NCI-H1105 treated with DMSO at 0.1 percent for 48 hours (cell line): ENCODE results near the gene VPS37D.
"Not testable (repeated sequence)": the region's sequence is repeated elsewhere in the genome, so short reads cannot be mapped to it uniquely, and the experiment has no call there.

Experiments used
- DNase-seq: peaks from one replicate; lab custom pipeline; 2025; lab: John Stamatoyannopoulos, UW

Gene VPS37D, protein sequence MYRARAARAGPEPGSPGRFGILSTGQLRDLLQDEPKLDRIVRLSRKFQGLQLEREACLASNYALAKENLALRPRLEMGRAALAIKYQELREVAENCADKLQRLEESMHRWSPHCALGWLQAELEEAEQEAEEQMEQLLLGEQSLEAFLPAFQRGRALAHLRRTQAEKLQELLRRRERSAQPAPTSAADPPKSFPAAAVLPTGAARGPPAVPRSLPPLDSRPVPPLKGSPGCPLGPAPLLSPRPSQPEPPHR

GRCh38 chr7:73667344-73668102 lies at the start of gene VPS37D:
Gene VPS37D (plus strand): TSS chr7:73667831. CDS start chr7:73667959, 128 bp downstream.
- DNase-seq: peak; percentile 70

DNA sequence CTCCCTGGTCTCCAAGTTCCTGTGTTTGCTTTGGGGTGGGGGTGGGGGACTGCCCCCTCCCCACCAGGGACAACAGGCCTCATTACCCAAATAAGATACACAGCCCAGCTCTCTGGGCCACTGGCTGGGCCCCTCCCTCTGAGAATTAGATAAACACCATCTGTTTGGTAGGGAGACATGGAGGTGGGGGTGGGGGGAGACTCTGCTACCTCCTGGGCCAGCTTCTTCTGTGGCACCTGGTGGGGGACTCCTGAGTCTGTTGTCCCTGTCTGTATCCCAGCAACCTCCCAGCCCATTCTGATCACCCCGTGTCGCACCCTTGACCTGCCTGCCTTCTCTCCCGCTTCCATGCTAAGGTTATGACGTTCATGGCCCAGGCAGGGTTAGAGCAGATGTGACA lies 49.1 kb upstream of the VPS37D start:
- DNase-seq: no peak

- not testable (repeated sequence) for DNase-seq
Measured at GRCh38 chr7:73619394-73619793, 48.2 kb upstream of the VPS37D start.

DNA sequence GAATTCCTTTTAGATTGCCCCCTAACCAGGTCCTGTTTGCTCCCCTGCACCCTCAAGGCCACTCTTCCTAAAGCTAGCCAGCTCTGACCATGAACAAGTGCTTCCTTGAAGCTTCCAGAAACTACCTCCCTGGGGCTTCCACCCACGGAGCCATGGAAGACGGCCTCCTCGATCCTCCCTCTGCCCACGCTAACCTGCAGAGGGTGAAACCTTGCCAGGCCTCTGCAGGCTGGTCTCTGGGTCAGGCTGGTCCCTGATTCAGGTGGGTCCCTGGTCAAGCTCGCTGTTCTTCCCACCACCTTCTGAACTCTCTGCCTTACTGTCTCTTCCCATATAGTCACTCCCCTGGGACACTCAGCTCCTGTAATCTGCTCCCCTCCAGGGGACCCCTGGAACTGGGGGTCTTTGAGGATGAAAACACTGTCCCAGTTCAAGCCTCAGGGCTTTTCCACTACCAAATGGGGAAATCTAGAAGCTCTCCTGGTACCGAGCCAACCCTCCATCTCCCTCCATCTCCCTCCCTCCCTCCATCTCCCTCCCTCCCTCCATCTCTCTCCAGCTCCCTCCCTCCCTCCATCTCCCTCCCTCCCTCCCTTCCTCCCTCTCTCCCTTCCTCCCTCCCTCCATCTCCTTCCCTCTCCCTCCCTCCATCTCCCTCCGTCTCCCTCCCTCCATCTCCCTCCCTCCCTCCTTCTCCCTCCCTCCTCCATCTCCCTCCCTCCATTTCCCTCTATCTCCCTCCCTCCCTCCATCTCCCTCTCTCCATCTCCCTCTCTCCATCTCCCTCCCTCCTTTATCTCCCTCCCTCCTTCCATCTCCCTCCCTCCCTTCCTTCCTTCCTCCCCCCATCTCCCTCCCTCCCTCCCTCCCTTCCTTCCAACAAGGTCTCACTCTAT lies 46.2 kb upstream of the VPS37D start:
- DNase-seq: no peak

DNA sequence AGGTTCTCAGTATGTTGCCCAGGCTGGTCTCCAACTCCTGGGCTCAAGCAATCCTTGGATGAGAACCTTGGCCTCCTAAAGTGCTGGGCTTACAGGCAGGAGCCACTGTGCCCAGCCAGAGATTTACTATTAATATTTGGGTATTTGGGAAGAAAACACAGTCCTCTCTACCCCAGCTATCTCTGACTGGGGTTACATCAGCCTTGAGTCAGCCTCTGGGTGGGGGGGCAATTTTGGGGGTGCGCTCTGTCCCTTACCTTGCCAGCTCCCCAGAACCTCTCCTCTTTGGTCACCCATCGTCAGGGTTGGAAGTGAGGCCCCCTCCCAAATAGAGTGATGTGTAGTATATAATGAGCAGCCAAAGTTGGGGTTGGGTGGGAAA lies 45.1 kb upstream of the VPS37D start:
- DNase-seq: no peak

DNA sequence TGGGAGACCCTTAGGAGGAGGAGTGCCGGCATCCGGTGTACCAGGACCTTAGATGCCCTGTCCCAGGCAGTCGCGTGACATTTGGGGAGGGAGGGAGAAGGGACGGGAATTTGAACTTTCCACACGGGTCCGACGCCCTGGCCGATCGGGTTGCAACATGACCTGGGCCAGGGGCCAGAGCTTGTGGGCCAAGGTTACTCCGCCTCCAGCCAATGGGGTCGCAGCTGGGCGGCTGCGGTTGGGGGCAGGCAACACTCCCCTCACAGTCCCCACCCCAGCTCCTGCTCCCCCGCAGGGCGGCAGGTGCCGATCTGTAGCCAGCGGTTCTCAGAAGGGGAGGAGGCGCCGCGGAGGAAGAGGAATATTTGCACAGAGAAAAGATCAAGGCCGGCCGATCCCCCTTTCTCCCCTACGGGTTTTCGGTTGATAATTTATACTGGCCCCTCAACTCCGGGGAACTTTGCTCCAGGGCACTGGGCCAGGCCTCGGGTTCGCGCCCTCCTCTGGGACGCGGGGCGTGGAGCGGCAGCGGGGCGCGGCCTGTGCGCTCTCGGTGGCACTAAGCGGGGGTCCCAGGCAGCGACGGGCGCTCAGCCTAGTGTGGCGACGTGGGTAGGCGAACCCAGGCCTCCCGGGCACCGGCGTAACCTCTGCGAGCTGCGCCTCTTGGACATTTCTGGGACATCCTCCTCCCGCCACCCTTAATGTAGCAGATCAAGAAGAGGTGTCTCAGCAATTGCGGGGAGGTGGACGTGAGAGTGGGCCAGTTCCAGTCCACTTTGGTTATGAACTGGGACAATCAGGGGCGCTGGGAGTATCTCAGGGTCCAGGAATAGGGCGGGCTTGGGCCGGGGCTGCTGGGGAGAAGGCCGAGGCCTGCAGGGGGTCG lies 44.5 kb upstream of the VPS37D start:
- DNase-seq: peak; percentile 40

DNA sequence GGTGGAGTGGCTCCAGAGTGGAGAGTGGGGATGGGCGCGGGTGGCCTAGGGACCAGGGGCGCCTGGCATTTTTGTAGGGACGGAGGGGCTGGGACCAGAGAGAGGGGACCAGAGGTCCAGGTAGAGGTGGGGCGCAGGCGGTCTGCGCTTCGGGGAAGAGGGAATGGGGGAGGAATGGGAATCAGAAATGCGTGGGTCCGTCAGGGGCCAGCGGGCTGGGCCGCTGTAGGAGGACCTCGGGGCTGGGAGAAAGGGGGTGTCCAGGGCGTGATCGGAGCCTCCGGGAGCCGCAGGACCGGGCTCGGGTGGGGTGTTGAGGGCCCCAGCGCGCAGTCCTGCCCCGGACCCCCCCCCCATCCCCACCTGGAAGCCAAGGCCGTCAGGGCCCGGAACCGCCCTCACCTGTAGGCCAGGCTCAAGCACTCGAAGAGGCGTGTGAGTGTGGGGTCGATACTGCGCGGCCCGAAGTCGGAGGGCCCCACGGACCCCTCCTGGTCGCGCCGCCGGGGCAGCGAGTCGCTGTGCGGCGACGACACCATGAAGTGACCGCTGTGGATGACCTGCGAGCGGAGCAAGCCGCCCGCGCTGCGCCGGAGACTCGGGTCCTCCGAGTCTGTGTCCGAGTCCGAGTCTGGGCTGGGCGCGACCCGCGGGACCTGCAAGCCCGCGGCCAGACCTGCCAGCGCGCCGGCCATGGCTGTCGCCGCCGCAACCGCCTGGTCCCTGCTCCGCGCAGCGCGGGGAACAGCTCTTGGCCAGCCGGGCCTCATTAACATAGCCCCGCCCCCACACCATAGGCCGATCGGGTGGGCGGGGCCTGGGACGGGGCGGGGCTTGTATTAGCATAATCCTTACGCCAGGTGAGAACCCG lies 43.6 kb upstream of the VPS37D start, which contains the start of gene MLXIPL:
Gene MLXIPL, minus strand, starts transcription at position 725 of the 871 bp plus-strand sequence. Its CDS starts 30 bp downstream, at position 695.
- DNase-seq: peak; percentile 79

- no peak for DNase-seq
Measured at GRCh38 chr7:73624669-73625001, 43.0 kb upstream of the VPS37D start.

- no peak for DNase-seq
Measured at GRCh38 chr7:73625276-73625675, 42.4 kb upstream of the VPS37D start.

GRCh38 chr7:73626814-73627213 lies 40.8 kb upstream of the VPS37D start:
- DNase-seq: no peak

GRCh38 chr7:73628504-73628903 lies 39.1 kb upstream of the VPS37D start:
- no peak for DNase-seq

DNA sequence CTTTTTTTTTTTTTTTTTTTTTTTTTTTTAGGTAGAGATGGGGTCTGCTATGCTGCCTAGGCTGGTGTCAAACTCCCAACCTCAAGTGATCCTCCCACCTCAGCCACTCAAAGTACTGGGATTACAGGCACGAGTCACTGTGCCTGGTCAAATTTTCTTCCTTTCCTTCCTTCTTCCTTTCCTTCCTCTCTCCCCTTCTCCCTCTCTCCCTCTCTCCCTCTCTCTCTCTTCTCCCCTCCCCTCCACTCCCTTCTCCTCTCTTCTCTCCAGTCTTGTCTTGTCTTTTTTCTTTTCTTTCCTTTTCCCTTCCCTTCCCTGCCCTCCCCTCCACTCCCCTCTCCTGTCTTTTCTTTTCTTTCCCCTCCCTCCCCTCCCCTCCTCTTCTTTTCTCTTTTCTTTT lies 36.1 kb upstream of the VPS37D start:
- DNase-seq: no peak

- DNase-seq: no peak
Measured at GRCh38 chr7:73633323-73633722, 34.3 kb upstream of the VPS37D start.

- DNase-seq: no peak
Measured at GRCh38 chr7:73633844-73634243, 33.8 kb upstream of the VPS37D start.

GRCh38 chr7:73635428-73636200 lies 32.0 kb upstream of the VPS37D start:
- no peak for DNase-seq

- no peak for DNase-seq
Measured at GRCh38 chr7:73638911-73639310, 28.7 kb upstream of the VPS37D start.

GRCh38 chr7:73642834-73643233 lies 24.8 kb upstream of the VPS37D start:
- no peak for DNase-seq

DNA sequence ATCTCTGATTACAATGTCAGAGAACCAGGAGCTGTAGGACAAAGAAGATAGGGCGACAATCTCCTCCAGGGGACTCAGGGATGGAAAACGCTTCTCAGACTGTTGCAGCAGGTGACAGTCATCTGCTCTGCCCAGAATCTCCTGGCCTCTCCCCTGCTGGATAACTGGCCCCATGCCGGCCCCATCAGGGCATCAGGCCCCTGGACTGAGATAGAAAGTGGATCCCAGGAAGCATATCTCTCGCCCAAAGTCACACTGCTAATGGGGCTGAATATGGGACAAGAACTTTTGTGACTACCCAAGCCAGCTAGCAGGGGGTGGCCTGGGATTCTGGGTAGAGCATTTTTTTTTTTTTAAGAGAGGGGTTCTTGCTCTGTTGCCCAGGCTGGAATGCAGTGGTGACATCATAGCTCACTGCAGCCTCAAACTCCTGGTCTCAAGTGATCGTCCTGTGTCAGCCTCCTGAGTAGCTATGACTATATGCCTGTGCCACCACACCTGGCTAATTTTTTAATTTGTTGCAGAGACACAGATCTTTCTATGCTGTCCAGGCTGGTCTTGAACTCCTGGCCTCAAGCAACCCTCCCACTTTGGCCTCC lies 22.8 kb upstream of the VPS37D start:
- no peak for DNase-seq

DNA sequence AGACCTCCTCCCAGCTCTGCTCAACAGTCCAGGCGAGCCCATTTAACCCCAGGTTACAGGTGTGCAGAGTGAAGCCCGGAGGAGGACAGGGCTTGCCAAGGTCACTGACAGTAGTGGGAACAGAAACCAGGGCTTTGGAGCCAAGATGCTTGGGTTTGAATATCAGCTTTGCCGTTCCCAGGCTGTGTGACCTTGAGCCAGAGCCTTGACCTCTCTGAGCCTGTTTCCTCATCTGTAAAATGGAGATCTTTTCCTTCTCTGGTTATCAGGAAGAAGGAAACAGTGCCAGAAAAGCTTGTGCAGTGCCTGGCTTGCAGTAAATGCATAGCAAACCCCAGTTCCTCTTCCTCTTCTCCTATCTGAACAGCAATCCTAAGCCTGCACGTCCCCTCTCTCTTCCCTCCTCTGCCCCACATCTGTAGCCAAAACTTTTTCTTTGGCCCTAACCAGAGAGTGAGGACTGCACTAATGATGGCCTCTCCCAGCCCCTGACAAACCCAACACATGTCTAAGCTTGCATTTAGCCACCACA lies 21.9 kb upstream of the VPS37D start:
- DNase-seq: no peak
